NB4 (cell line): Measurements from ENCODE around the gene WDR81.
A peak's percentile ranks its signal among the peaks of the same experiment; 100 is the strongest.
"Not testable (repeated sequence)": the region's sequence is repeated elsewhere in the genome, so short reads cannot be mapped to it uniquely, and the experiment has no call there.

Experiments used
- DNase-seq: peaks from one replicate; pipeline ENCODE4 v3.0.0; 2010; ENCODE audit warnings: low read depth
- H3K4me3 ChIP-seq: one replicate; pipeline ENCODE4 v1.5.1; 2011; ENCODE audit warnings: mild to moderate bottlenecking, low read depth, low read length, moderate library complexity
- CTCF ChIP-seq: IDR thresholded peaks from one replicate; pipeline ENCODE4 v1.5.1; 2012; ENCODE audit warnings: low read depth, low read length
- MAX ChIP-seq: IDR thresholded peaks from 2 replicates; pipeline ENCODE4 v1.6.1; 2011; ENCODE audit warnings: low read depth, low read length
- MYC ChIP-seq: IDR thresholded peaks from 2 replicates; pipeline ENCODE4 v1.6.1; 2011; ENCODE audit warnings: low read depth, low read length
- POLR2A ChIP-seq: IDR thresholded peaks from 2 replicates; pipeline ENCODE4 v1.6.1; 2011; ENCODE audit warnings: mild to moderate bottlenecking; ENCODE audit not compliant: insufficient read length; ENCODE audit errors: extremely low read depth

WDR81 gene

GRCh38 chr17:1720856-1721386, 3.6 kb upstream of the WDR81 start:
- H3K4me3 ChIP-seq: no peak overlapping the region
- TF ChIP-seq MYC (no peak), CTCF (peak; percentile 87), MAX (no peak), POLR2A (no peak)
- DNase-seq: peak; percentile 55

- not testable (repeated sequence) for DNase-seq, H3K4me3 ChIP-seq
Measured at GRCh38 chr17:1722022-1722421, 2.5 kb upstream of the WDR81 start.

- peak; percentile 76 for DNase-seq
- peak; percentile 37; the same call in 1 of the 2 replicates for TF ChIP-seq MAX
- no peak for TF ChIP-seq POLR2A
- H3K4me3 ChIP-seq: peak overlapping the region; percentile 62
Measured at GRCh38 chr17:1724869-1725641, 551 bp downstream of the WDR81 start.

- DNase-seq: no peak
- TF ChIP-seq MAX: no peak
- TF ChIP-seq POLR2A: no peak
- TF ChIP-seq MYC: no peak
- TF ChIP-seq CTCF: no peak
- peak overlapping the region; percentile 62 for H3K4me3 ChIP-seq
Measured at GRCh38 chr17:1725642-1726511, 1.4 kb downstream of the WDR81 start.

GRCh38 chr17:1726626-1727257, 2.2 kb downstream of the WDR81 start:
- no peak for TF ChIP-seq POLR2A
- no peak for TF ChIP-seq MYC
- TF ChIP-seq CTCF: no peak
- TF ChIP-seq MAX: no peak
- no peak for DNase-seq
- H3K4me3 ChIP-seq: no peak overlapping the region

- no peak overlapping the region for H3K4me3 ChIP-seq
- TF ChIP-seq CTCF (no peak), POLR2A (no peak), MYC (no peak), MAX (no peak)
- DNase-seq: no peak
Measured at GRCh38 chr17:1727258-1727789, 2.8 kb downstream of the WDR81 start.
